Vagina (tissue), 2 donors: ENCODE data around the gene RAB4A.

Experiments
- POLR2A ChIP-seq, 2 donors: fragments of 450-650 bp; IDR thresholded peaks; one replicate each; pipeline ENCODE4 v1.6.1; 2017; ENCODE audit warnings: antibody characterized with exemption in 2 of 2, mild to moderate bottlenecking in 2 of 2, moderate library complexity in 2 of 2
- POLR2AphosphoS5 ChIP-seq, 2 donors: sonication (generic); formaldehyde crosslinking; IDR thresholded peaks; one replicate each; pipeline ENCODE4 v1.9.0; 2017; ENCODE audit warnings: antibody characterized with exemption in 2 of 2, mild to moderate bottlenecking in 2 of 2, low read depth in 1 of 2; ENCODE audit not compliant: insufficient read depth in 1 of 2
- TF ChIP-seq, protein P1 (sequence below), 3 experiments: fragments of 450-650 bp in 2 of 3; fragments of 200-600 bp in 1 of 3; sonication (generic) in 1 of 3; IDR thresholded peaks; one replicate each; pipeline ENCODE4 v1.5.1; 2017 to 2019; ENCODE audit warnings: antibody characterized with exemption in 3 of 3, mild to moderate bottlenecking in 2 of 3, moderate library complexity in 2 of 3

DNA sequence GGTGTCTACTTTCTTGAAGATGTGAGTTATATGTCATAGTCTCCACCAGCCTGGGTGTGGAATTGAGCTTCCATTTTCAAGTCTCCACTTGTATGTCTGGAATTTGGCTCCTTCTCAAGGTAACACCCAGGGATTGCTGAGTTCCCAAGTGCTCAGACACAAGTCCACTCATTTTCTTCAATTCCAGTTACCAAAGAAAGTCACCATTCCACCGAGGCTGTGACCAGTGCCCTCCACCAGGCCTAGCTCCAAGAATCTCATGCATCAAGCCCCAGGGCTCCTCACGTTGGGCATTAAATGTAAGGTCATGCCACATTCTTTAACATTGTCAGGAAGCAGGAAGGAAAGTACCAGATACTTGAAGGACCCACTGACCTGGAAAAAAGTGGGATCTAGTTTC lies 2.4 kb upstream of the RAB4A start:
- TF ChIP-seq, protein P1, sequence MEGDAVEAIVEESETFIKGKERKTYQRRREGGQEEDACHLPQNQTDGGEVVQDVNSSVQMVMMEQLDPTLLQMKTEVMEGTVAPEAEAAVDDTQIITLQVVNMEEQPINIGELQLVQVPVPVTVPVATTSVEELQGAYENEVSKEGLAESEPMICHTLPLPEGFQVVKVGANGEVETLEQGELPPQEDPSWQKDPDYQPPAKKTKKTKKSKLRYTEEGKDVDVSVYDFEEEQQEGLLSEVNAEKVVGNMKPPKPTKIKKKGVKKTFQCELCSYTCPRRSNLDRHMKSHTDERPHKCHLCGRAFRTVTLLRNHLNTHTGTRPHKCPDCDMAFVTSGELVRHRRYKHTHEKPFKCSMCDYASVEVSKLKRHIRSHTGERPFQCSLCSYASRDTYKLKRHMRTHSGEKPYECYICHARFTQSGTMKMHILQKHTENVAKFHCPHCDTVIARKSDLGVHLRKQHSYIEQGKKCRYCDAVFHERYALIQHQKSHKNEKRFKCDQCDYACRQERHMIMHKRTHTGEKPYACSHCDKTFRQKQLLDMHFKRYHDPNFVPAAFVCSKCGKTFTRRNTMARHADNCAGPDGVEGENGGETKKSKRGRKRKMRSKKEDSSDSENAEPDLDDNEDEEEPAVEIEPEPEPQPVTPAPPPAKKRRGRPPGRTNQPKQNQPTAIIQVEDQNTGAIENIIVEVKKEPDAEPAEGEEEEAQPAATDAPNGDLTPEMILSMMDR (IDR thresholded peaks at IDR 0.05) = no peak
- TF ChIP-seq POLR2AphosphoS5 (IDR thresholded peaks at IDR 0.05; ENCODE audit: insufficient read depth in 1 of 2, low read depth in 1 of 2) (peak in 1 of 2 donors; percentile 42), POLR2A (IDR thresholded peaks at IDR 0.05) (no peak)
